GM12872 (cell line): ENCODE measurements around the gene WDR59.

Source experiments
- CTCF ChIP-seq: IDR thresholded peaks from 3 replicates; pipeline ENCODE4 v1.5.1; 2011; ENCODE audit warnings: low read depth, mild to moderate bottlenecking, low read length, moderate library complexity; ENCODE audit not compliant: insufficient read depth

Gene WDR59

GRCh38 chr16:74837056-74837455 is 147.9 kb downstream of the WDR59 start:
- no peak for TF ChIP-seq CTCF

- no peak for TF ChIP-seq CTCF
These were observed 148.7 kb downstream of the WDR59 start for GRCh38 chr16:74836111-74836671.

- no peak for TF ChIP-seq CTCF
These were observed 152.7 kb downstream of the WDR59 start for GRCh38 chr16:74832228-74832627.

- TF ChIP-seq CTCF, result no peak
These were observed 153.5 kb downstream of the WDR59 start for GRCh38 chr16:74831467-74831866.

GRCh38 chr16:74830648-74831047 is 154.3 kb downstream of the WDR59 start:
- TF ChIP-seq CTCF, result no peak

GRCh38 chr16:74829637-74830036 is 155.3 kb downstream of the WDR59 start:
- TF ChIP-seq CTCF, result no peak

- no peak for TF ChIP-seq CTCF
These were observed 159.0 kb downstream of the WDR59 start for GRCh38 chr16:74825941-74826340.
